ENCODE measurements around the gene C8G. TPM values are rescaled to one million over a fixed set of nuclear protein-coding genes. Genes with fewer than 3 reads are reported as not detected.

Gene C8G
- total RNA-seq, 1 experiment from 2014 or later: not detected

DNA sequence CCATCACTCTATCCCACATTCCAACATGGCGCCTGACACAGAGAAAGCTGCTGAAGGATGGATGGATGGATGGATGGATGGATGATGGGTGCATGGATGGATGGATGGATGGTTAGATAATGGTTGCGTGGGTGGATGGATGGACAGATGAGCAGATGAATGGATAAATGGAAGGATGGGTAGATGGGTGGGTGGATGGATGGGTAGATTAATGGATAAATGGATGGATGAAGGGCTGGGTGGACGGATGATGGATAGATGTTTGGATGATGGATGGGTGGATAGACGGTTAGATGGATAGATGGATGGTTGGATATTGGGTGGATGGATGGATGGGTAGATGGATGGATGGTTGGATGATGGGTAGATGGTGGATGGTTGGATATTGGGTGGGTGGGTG, 11.6 kb downstream of the C8G start:
- H3K27me3 ChIP-seq: no peaks in the 10 kb centered on the region
- DNase-seq: no peak
- no peaks in the 10 kb centered on the region for H3K36me3 ChIP-seq
- H3K9me3 ChIP-seq: no peaks in the 10 kb centered on the region
- H3K4me3 ChIP-seq: no peak overlapping the region

DNA sequence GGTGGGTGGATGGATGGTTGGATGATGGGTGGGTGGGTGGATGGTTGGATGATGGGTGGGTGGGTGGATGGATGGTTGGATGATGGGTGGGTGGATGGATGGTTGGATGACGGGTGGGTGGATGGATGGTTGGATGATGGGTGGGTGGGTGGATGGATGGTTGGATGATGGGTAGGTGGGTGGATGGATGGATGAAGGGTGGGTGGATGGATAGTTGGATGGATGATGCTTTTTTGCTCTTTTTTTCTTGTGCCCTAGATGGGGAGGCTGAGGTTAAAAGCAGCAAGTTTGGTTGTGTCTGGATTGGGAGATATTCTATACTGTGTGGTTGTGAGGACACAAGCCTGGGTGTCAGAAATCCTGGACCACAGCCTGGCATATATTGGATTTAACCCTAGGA, 12.4 kb downstream of the C8G start:
- no peak for DNase-seq
- H3K9me3 ChIP-seq: no peaks in the 10 kb centered on the region
- H3K27me3 ChIP-seq: no peaks in the 10 kb centered on the region
- no peaks in the 10 kb centered on the region for H3K36me3 ChIP-seq
- no peak overlapping the region for H3K4me3 ChIP-seq

- H3K9me3 ChIP-seq: no peaks in the 10 kb centered on the region
- no peak for DNase-seq
- H3K36me3 ChIP-seq: no peaks in the 10 kb centered on the region
- H3K27me3 ChIP-seq: no peaks in the 10 kb centered on the region
- H3K4me3 ChIP-seq: no peak overlapping the region
Measured at GRCh38 chr9:136957901-136958300, 12.9 kb downstream of the C8G start.

DNA sequence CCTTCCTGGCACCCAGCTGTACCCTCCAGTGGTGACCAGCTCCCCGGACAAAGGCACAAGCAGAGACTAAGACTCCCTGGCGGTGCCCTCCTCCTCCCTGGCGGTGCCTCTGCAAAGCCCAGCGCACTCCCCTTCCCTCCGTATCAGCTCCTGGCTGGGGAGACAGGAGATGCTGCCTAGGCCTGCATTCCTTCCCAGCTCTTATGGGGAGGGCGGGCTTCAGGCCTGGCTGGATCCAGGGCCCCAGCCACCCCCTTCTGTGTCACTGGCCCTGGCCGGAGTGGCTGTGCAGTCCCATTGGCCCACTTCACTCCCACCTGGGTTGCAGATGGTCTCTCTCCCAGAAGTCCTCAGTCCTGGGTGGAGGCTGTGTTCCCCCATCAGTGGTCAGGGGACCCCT, 13.4 kb downstream of the C8G start:
- H3K9me3 ChIP-seq: no peaks in the 10 kb centered on the region
- H3K4me3 ChIP-seq: no peak overlapping the region

GRCh38 chr9:136958898-136959850, 14.1 kb downstream of the C8G start:
- Histone ChIP-seq H3K4me3 (no peak overlapping the region), H3K9me3 (no peaks in the 10 kb centered on the region), H3K36me3 (no peaks in the 10 kb centered on the region)

More for the DNA sequence above, 13.4 kb downstream of the C8G start:
- Histone ChIP-seq H3K27me3 (no peaks in the 10 kb centered on the region), H3K36me3 (no peaks in the 10 kb centered on the region)
- DNase-seq: no peak

GRCh38 chr9:136960212-136960937, 15.3 kb downstream of the C8G start:
- H3K9me3 ChIP-seq: no peaks in the 10 kb centered on the region
- no peak for DNase-seq
- no peaks in the 10 kb centered on the region for H3K27me3 ChIP-seq
- no peaks in the 10 kb centered on the region for H3K36me3 ChIP-seq
- H3K4me3 ChIP-seq: no peak overlapping the region

More at GRCh38 chr9:136958898-136959850, 14.1 kb downstream of the C8G start:
- no peaks in the 10 kb centered on the region for H3K27me3 ChIP-seq
- DNase-seq: no peak

DNA sequence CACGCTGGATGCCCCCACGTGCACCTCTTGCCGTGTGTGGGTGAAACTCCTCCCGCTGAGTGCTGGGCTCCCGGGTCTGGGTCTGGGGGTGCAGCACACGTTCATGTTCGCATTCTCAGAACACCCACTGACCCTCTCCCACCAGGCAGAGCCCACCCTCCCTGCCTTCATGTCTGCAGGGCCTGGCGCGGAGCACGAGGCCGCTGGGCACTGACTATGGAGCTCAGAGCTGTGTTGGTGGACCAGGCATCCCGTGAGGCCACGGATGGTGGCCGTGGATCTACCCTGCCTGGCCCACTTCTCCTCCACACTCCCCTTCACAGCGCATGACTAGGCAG, 15.9 kb downstream of the C8G start:
- Histone ChIP-seq H3K4me3 (no peak overlapping the region), H3K36me3 (no peaks in the 10 kb centered on the region), H3K27me3 (no peaks in the 10 kb centered on the region), H3K9me3 (no peaks in the 10 kb centered on the region)
- DNase-seq: no peak

- Histone ChIP-seq H3K36me3 (no peaks in the 10 kb centered on the region), H3K27me3 (no peaks in the 10 kb centered on the region), H3K9me3 (no peaks in the 10 kb centered on the region), H3K4me3 (no peak overlapping the region)
- no peak for DNase-seq
Measured at GRCh38 chr9:136961279-136962065, 16.4 kb downstream of the C8G start.

- Histone ChIP-seq H3K27me3 (no peaks in the 10 kb centered on the region), H3K9me3 (no peaks in the 10 kb centered on the region), H3K4me3 (no peak overlapping the region), H3K36me3 (no peaks in the 10 kb centered on the region)
- DNase-seq: no peak
Measured at GRCh38 chr9:136962163-136962562, 17.1 kb downstream of the C8G start.

GRCh38 chr9:136962701-136963248, 17.7 kb downstream of the C8G start:
- no peaks in the 10 kb centered on the region for H3K27me3 ChIP-seq
- DNase-seq: no peak
- H3K36me3 ChIP-seq: no peaks in the 10 kb centered on the region
- H3K9me3 ChIP-seq: no peaks in the 10 kb centered on the region
- no peak overlapping the region for H3K4me3 ChIP-seq

DNA sequence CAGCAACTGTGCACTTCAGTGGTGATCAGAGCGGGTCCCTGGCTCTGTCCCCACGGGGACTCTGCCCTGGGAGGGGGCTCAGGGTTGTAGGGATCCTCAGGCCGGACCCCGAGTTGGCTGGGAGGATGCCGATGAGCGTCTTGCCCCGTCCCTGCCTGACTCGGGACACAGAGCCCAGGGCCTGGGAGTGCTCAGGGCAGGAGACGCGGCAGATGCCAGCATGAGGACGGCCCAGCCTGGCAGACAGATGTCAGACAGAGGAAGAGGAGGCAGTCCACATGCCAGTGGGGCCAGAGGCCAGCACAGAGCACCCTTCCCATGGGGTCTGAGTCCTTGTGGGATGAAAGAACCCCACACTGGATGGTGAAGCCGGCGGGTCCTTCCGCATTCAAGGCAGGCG, 18.3 kb downstream of the C8G start:
- Histone ChIP-seq H3K27me3 (no peaks in the 10 kb centered on the region), H3K4me3 (no peak overlapping the region), H3K36me3 (no peaks in the 10 kb centered on the region), H3K9me3 (no peaks in the 10 kb centered on the region)
- no peak for DNase-seq

DNA sequence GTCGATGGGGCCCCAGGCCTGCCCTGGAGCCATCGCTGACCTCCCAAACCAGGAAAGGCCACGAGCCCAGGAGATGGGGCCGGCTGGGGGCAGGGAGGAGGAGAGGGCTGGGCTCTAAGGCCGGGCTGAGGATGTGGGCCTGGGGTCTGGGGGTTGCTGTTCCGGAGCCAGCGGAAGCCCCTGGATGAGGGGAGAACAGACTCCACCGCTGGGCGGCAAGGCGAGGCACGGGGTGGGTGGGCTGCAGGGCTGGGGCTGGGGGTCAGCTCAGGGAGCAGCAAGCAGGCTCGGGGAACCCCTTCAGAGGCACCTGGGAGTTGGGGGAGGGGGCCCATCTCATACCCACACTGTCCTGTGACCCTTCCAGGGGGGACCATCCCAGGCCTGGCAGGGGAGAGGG, 18.7 kb downstream of the C8G start:
- Histone ChIP-seq H3K9me3 (no peaks in the 10 kb centered on the region), H3K4me3 (no peak overlapping the region), H3K27me3 (no peaks in the 10 kb centered on the region), H3K36me3 (no peaks in the 10 kb centered on the region)
- DNase-seq: no peak

- Histone ChIP-seq H3K4me3 (no peak overlapping the region), H3K36me3 (no peaks in the 10 kb centered on the region), H3K27me3 (no peaks in the 10 kb centered on the region), H3K9me3 (no peaks in the 10 kb centered on the region)
- DNase-seq: no peak
Measured at GRCh38 chr9:136964171-136964689, 19.2 kb downstream of the C8G start.

GRCh38 chr9:136964833-136965422, 19.9 kb downstream of the C8G start:
- Histone ChIP-seq H3K4me3 (no peak overlapping the region), H3K27me3 (no peaks in the 10 kb centered on the region), H3K36me3 (no peaks in the 10 kb centered on the region), H3K9me3 (no peaks in the 10 kb centered on the region)
- no peak for DNase-seq

DNA sequence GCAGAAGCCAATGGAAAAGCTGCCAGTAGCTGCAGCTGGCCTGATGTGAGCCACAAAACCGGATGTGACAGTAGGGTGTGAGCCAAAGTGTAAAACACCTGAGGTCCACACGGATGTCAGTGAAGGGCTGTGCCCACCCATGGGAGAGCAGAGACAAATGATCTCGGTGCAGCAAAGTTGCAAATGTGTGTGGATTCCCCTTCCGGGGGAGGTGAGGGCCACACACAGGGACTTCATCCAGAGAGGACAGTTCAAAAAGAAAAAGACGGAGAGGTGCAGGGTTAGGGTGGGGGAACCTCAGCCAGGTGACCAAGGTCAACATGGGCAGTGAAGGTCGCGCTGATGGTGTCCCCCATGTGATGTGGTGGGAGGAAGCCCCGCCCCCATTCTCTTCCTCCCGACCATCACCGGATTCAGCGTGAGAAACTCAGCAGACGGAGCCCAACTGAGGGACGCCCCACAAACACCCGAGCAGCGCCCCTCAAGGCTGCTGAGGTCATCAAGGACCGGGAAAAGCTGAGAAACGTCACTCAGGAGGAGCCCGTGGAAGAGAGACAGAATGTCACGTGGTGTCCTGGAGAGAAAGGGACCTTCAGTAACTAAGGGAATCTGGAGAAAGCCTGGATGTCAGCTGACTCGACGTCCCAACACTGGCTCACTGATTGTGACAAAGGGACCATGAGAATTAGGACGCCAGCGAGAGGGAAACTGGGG, 20.9 kb downstream of the C8G start:
- DNase-seq: no peak

More for the DNA sequence above, 20.9 kb downstream of the C8G start:
- Histone ChIP-seq H3K27me3 (no peaks in the 10 kb centered on the region), H3K9me3 (no peaks in the 10 kb centered on the region), H3K36me3 (no peaks in the 10 kb centered on the region), H3K4me3 (no peak overlapping the region)

Data from MG63 (cell line).